Neural progenitor cell (in vitro differentiated cells): ENCODE results near the gene CMPK2. TPM values are rescaled to one million over a fixed set of nuclear protein-coding genes. Genes with fewer than 3 reads are reported as not detected.

ENCODE experiments used
- DNase-seq: peaks from one replicate; pipeline ENCODE4 v3.0.0-alpha.2; 2016; ENCODE audit warnings: low spot score
- H2AFZ ChIP-seq: fragments of 200-600 bp; sonication (generic); replicated peaks from 2 replicates; pipeline ENCODE4 v1.6.1; 2016; ENCODE audit warnings: antibody characterized with exemption
- H3F3A ChIP-seq: fragments of 200-600 bp; sonication (generic); 2 replicates; pipeline ENCODE4 v1.6.1; 2016; ENCODE audit warnings: antibody characterized with exemption, low read depth
- H3K27ac ChIP-seq: fragments of 200-600 bp; sonication (generic); 2 replicates; pipeline ENCODE4 v1.5.1; 2016; ENCODE audit warnings: mild to moderate bottlenecking
- H3K27me3 ChIP-seq: fragments of 200-600 bp; sonication (generic); 2 replicates; pipeline ENCODE4 v1.6.1; 2016; ENCODE audit warnings: mild to moderate bottlenecking, moderate library complexity
- H3K36me3 ChIP-seq: fragments of 200-600 bp; sonication (generic); 2 replicates; pipeline ENCODE4 v1.5.1; 2016
- H3K4me1 ChIP-seq: fragments of 200-600 bp; sonication (generic); 2 replicates; pipeline ENCODE4 v1.6.1; 2016; ENCODE audit warnings: mixed run types
- H3K4me2 ChIP-seq: fragments of 200-600 bp; sonication (generic); 2 replicates; pipeline ENCODE4 v1.6.1; 2016
- H3K4me3 ChIP-seq: fragments of 200-600 bp; sonication (generic); 2 replicates; pipeline ENCODE4 v1.5.1; 2016
- H3K79me2 ChIP-seq: fragments of 200-600 bp; sonication (generic); 2 replicates; pipeline ENCODE4 v1.6.1; 2016; ENCODE audit warnings: low read depth
- H3K9ac ChIP-seq: fragments of 200-600 bp; sonication (generic); 2 replicates; pipeline ENCODE4 v1.6.1; 2016
- H3K9me3 ChIP-seq: fragments of 200-600 bp; sonication (generic); 2 replicates; pipeline ENCODE4 v1.5.1; 2016; ENCODE audit warnings: low read depth
- H4K20me1 ChIP-seq: fragments of 200-600 bp; sonication (generic); 2 replicates; pipeline ENCODE4 v1.6.1; 2016; ENCODE audit warnings: low read depth
- H3K27ac Mint-ChIP-seq: 3 replicates; pipeline ENCODE4 v1.8.0; 2021; ENCODE audit warnings: mixed read lengths
- H3K27me3 Mint-ChIP-seq: 2 replicates; pipeline ENCODE4 v1.8.0; 2022; ENCODE audit warnings: low read depth, mild to moderate bottlenecking, inconsistent platforms, moderate library complexity, mixed read lengths; ENCODE audit not compliant: insufficient read depth
- H3K36me3 Mint-ChIP-seq: 3 replicates; pipeline ENCODE4 v1.8.0; 2021; ENCODE audit warnings: mixed read lengths
- H3K4me1 Mint-ChIP-seq: 3 replicates; pipeline ENCODE4 v1.8.0; 2021; ENCODE audit warnings: mixed read lengths
- H3K4me3 Mint-ChIP-seq: 3 replicates; pipeline ENCODE4 v1.8.0; 2021; ENCODE audit warnings: mild to moderate bottlenecking, moderate library complexity, mixed read lengths
- H3K9me3 Mint-ChIP-seq: 3 replicates; pipeline ENCODE4 v1.8.0; 2020; ENCODE audit warnings: mixed read lengths
- CTCF ChIP-seq: fragments of 200-600 bp; sonication (generic); IDR thresholded peaks from 2 replicates; pipeline ENCODE4 v1.5.1; 2017; ENCODE audit warnings: antibody characterized with exemption, mild to moderate bottlenecking
- EZH2 ChIP-seq: fragments of 200-600 bp; sonication (generic); IDR thresholded peaks from 2 replicates; pipeline ENCODE4 v1.6.1; 2017; ENCODE audit warnings: antibody characterized with exemption, mild to moderate bottlenecking, moderate library complexity
- EZH2phosphoT487 ChIP-seq: fragments of 200-600 bp; sonication (generic); IDR thresholded peaks from 2 replicates; pipeline ENCODE4 v1.6.1; 2017; ENCODE audit warnings: antibody characterized with exemption
- total RNA-seq: library from RNA; depleted of rRNA; stranded (reverse); fragments of >200 nt; gene quantifications from 2 replicates; pipeline ENCODE4 v1.2.3, GENCODE V29; 2015; ENCODE audit warnings: low replicate concordance

The CMPK2 gene
- total RNA-seq, 1 donor from 2014 or later: not detected

GRCh38 chr2:6841537-6842287, 24.0 kb downstream of the CMPK2 start:
- no peaks in the 10 kb centered on the region for H3K27me3 Mint-ChIP-seq
- Histone ChIP-seq H3K9ac (no peak overlapping the region), H2AFZ (no peak overlapping the region), H4K20me1 (no peaks in the 10 kb centered on the region), H3K4me3 (no peak overlapping the region), H3K79me2 (no peaks in the 10 kb centered on the region), H3K36me3 (no peaks in the 10 kb centered on the region), H3K4me2 (no peak overlapping the region), H3K27ac (no peak overlapping the region), H3K4me1 (no peaks in the 10 kb centered on the region), H3K9me3 (peaks cover 12% of the 10 kb centered on the region), H3K27me3 (no peaks in the 10 kb centered on the region), H3F3A (no peaks in the 10 kb centered on the region)
- H3K4me3 Mint-ChIP-seq: no peak overlapping the region
- no peak overlapping the region for H3K27ac Mint-ChIP-seq
- DNase-seq: no peak
- peaks cover 10% of the 10 kb centered on the region for H3K36me3 Mint-ChIP-seq
- no peak for TF ChIP-seq EZH2phosphoT487
- no peak for TF ChIP-seq EZH2
- no peak for TF ChIP-seq CTCF
- no peaks in the 10 kb centered on the region for H3K4me1 Mint-ChIP-seq
- peaks cover 49% of the 10 kb centered on the region for H3K9me3 Mint-ChIP-seq

GRCh38 chr2:6838673-6839319, 26.9 kb downstream of the CMPK2 start:
- H3K9me3 Mint-ChIP-seq: peaks cover 28% of the 10 kb centered on the region
- H3K4me3 Mint-ChIP-seq: no peak overlapping the region
- H3K36me3 Mint-ChIP-seq: no peaks in the 10 kb centered on the region
- no peak overlapping the region for H3K4me3 ChIP-seq
- no peak overlapping the region for H3K4me2 ChIP-seq
- H3K9me3 ChIP-seq: no peaks in the 10 kb centered on the region
- H3K27me3 ChIP-seq: no peaks in the 10 kb centered on the region
- no peaks in the 10 kb centered on the region for H3K79me2 ChIP-seq
- H3F3A ChIP-seq: no peaks in the 10 kb centered on the region
- H2AFZ ChIP-seq: no peak overlapping the region
- no peak overlapping the region for H3K27ac ChIP-seq
- DNase-seq: no peak
- H4K20me1 ChIP-seq: no peaks in the 10 kb centered on the region
- H3K4me1 ChIP-seq: no peaks in the 10 kb centered on the region
- H3K36me3 ChIP-seq: no peaks in the 10 kb centered on the region
- TF ChIP-seq EZH2phosphoT487 (no peak), EZH2 (no peak), CTCF (no peak)
- H3K4me1 Mint-ChIP-seq: no peaks in the 10 kb centered on the region
- no peak overlapping the region for H3K27ac Mint-ChIP-seq
- H3K9ac ChIP-seq: no peak overlapping the region
- no peaks in the 10 kb centered on the region for H3K27me3 Mint-ChIP-seq

GRCh38 chr2:6835467-6835866, 30.2 kb downstream of the CMPK2 start:
- no peak overlapping the region for H3K27ac ChIP-seq
- H3K4me1 Mint-ChIP-seq: no peaks in the 10 kb centered on the region
- no peak overlapping the region for H3K4me3 Mint-ChIP-seq
- H3K79me2 ChIP-seq: no peaks in the 10 kb centered on the region
- no peaks in the 10 kb centered on the region for H4K20me1 ChIP-seq
- no peaks in the 10 kb centered on the region for H3K27me3 ChIP-seq
- TF ChIP-seq EZH2phosphoT487 (no peak), CTCF (no peak), EZH2 (no peak)
- H2AFZ ChIP-seq: no peak overlapping the region
- H3K9me3 ChIP-seq: no peaks in the 10 kb centered on the region
- no peaks in the 10 kb centered on the region for H3K27me3 Mint-ChIP-seq
- H3F3A ChIP-seq: no peaks in the 10 kb centered on the region
- no peak overlapping the region for H3K9ac ChIP-seq
- H3K27ac Mint-ChIP-seq: no peak overlapping the region
- H3K4me2 ChIP-seq: no peak overlapping the region
- no peaks in the 10 kb centered on the region for H3K36me3 ChIP-seq
- H3K4me3 ChIP-seq: no peak overlapping the region
- no peaks in the 10 kb centered on the region for H3K36me3 Mint-ChIP-seq
- no peak for DNase-seq
- peaks cover 37% of the 10 kb centered on the region for H3K9me3 Mint-ChIP-seq
- no peaks in the 10 kb centered on the region for H3K4me1 ChIP-seq
